ENCODE results near the gene RDH8.

Gene RDH8

GRCh38 chr19:10068205-10068604, 54.9 kb downstream of the RDH8 start:
- H3K4me3 Mint-ChIP-seq: peak overlapping the region; percentile 8
- peaks cover 17% of the 10 kb centered on the region for H3K27me3 Mint-ChIP-seq
- DNase-seq (ENCODE audit: low spot score in 2 of 2) (no peak), ATAC-seq (replicated peaks; ENCODE audit: extremely low read depth, poor library complexity, severe bottlenecking) (peak; percentile 58)
- peaks cover 10% of the 10 kb centered on the region for H3K4me1 Mint-ChIP-seq
- H3K27ac Mint-ChIP-seq (ENCODE audit: low read depth): peak overlapping the region; percentile 25
- no peaks in the 10 kb centered on the region for H3K9me3 Mint-ChIP-seq
- peaks cover 2% of the 10 kb centered on the region for H3K36me3 Mint-ChIP-seq (ENCODE audit: insufficient read depth)

GRCh38 chr19:10069046-10069445, 55.8 kb downstream of the RDH8 start:
- Mint-ChIP-seq H3K27me3 (peaks cover 10% of the 10 kb centered on the region), H3K36me3 (ENCODE audit: insufficient read depth) (peaks cover 2% of the 10 kb centered on the region), H3K4me3 (no peak overlapping the region), H3K27ac (ENCODE audit: low read depth) (no peak overlapping the region), H3K9me3 (no peaks in the 10 kb centered on the region), H3K4me1 (peaks cover 10% of the 10 kb centered on the region)
- ATAC-seq (replicated peaks; ENCODE audit: extremely low read depth, poor library complexity, severe bottlenecking) (no peak), DNase-seq (ENCODE audit: low spot score in 2 of 2) (no peak)

DNA sequence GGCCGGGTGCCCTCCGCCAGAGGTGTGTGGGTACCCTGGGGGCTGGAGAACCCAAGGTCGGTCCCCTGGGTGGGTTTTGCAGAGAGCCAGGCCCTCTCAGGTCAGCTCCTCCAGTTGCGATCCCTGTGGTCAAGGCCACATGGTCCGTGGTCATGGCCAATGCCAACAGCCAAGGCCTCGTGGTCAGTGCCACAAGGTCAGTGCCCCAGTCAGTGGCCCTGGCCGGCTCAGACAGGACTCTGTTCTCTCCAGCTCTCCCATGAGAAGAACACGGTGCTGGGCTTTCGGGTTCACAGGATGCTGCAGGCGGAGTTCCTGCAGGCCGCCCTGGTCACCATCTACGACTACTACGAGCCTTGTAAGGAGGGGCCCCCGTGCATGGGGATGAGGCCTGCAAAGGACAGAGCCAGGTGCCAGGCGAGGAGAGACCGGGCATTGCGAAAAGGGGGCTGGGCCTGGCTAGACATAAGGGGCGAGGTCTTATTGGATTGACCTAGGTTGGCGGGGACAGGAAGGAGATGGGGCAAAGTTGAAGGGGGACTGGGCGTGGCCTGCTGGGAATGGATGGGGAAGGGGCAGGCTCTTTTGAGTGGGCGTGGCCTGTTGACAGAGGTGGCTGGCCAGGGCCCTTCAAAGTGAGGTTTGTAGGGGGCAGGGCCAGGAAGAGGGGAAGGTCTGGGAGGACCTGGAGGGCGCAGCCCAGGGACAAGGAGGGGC, 57.6 kb downstream of the RDH8 start:
- DNase-seq (ENCODE audit: low spot score in 2 of 2): no peak
- Mint-ChIP-seq H3K4me3 (no peak overlapping the region), H3K27ac (ENCODE audit: low read depth) (peak overlapping the region; percentile 49), H3K27me3 (peaks cover 7% of the 10 kb centered on the region), H3K4me1 (peaks cover 10% of the 10 kb centered on the region), H3K36me3 (ENCODE audit: insufficient read depth) (peaks cover 2% of the 10 kb centered on the region), H3K9me3 (no peaks in the 10 kb centered on the region)
- no peak for ATAC-seq (replicated peaks; ENCODE audit: extremely low read depth, poor library complexity, severe bottlenecking)
